DMS 273 (cell line): ENCODE measurements around the gene ARL14EPL.
"Not testable (repeated sequence)": the region's sequence is repeated elsewhere in the genome, so short reads cannot be mapped to it uniquely, and the experiment has no call there.

Experiments
- DNase-seq: peaks from one replicate; lab custom pipeline; 2025; ENCODE audit not compliant: unreplicated experiment; lab: John Stamatoyannopoulos, UW

Gene ARL14EPL

GRCh38 chr5:116046261-116046660 lies 14.0 kb downstream of the ARL14EPL start:
- DNase-seq: no peak

- DNase-seq: no peak
Observed at GRCh38 chr5:116046823-116047222, 14.6 kb downstream of the ARL14EPL start.

- no peak for DNase-seq
Observed at GRCh38 chr5:116058346-116058936, 26.2 kb downstream of the ARL14EPL start.

- DNase-seq: peak; percentile 10
Observed at GRCh38 chr5:116062352-116062751, 30.1 kb downstream of the ARL14EPL start.

GRCh38 chr5:116063950-116064349 lies 31.7 kb downstream of the ARL14EPL start:
- no peak for DNase-seq

GRCh38 chr5:116068028-116068632 lies 35.9 kb downstream of the ARL14EPL start:
- peak; percentile 79 for DNase-seq

GRCh38 chr5:116071211-116071610 lies 38.9 kb downstream of the ARL14EPL start:
- DNase-seq: no peak

- DNase-seq: peak; percentile 6
Observed at GRCh38 chr5:116075191-116075831, 43.0 kb downstream of the ARL14EPL start.

GRCh38 chr5:116076496-116076895 lies 44.2 kb downstream of the ARL14EPL start:
- no peak for DNase-seq

GRCh38 chr5:116078199-116078598 lies 45.9 kb downstream of the ARL14EPL start:
- DNase-seq: no peak

- peak; percentile 37 for DNase-seq
Observed at GRCh38 chr5:116084287-116084691, 52.0 kb downstream of the ARL14EPL start.

- peak; percentile 89 for DNase-seq
Observed at GRCh38 chr5:116084871-116085715, 52.8 kb downstream of the ARL14EPL start, which contains the start of gene COMMD10. Gene COMMD10 (plus strand): TSS chr5:116085025.

- not testable (repeated sequence) for DNase-seq
Observed at GRCh38 chr5:116086309-116086708, 54.0 kb downstream of the ARL14EPL start.

GRCh38 chr5:116088062-116088461 lies 55.8 kb downstream of the ARL14EPL start:
- no peak for DNase-seq

- no peak for DNase-seq
Observed at GRCh38 chr5:116090302-116090701, 58.0 kb downstream of the ARL14EPL start.

GRCh38 chr5:116091416-116091815 lies 59.1 kb downstream of the ARL14EPL start:
- DNase-seq: no peak

- no peak for DNase-seq
Observed at GRCh38 chr5:116097301-116097700, 65.0 kb downstream of the ARL14EPL start.

GRCh38 chr5:116098998-116099397 lies 66.7 kb downstream of the ARL14EPL start:
- DNase-seq: no peak

GRCh38 chr5:116104941-116105340 lies 72.7 kb downstream of the ARL14EPL start:
- DNase-seq: not testable (repeated sequence)
